HG02840 (cell line): Measurements from ENCODE around the gene IZUMO2.
"Not testable (repeated sequence)": the region's sequence is repeated elsewhere in the genome, so short reads cannot be mapped to it uniquely, and the experiment has no call there.

Experiments
- ATAC-seq: cut with Tn5 transposase; IDR thresholded peaks from one replicate; pipeline ENCODE4 v1.9.1; 2021; ENCODE audit warnings: mild to moderate bottlenecking, moderate library complexity, moderate number of reproducible peaks; ENCODE audit not compliant: unreplicated experiment, low FRiP score

IZUMO2 gene

DNA sequence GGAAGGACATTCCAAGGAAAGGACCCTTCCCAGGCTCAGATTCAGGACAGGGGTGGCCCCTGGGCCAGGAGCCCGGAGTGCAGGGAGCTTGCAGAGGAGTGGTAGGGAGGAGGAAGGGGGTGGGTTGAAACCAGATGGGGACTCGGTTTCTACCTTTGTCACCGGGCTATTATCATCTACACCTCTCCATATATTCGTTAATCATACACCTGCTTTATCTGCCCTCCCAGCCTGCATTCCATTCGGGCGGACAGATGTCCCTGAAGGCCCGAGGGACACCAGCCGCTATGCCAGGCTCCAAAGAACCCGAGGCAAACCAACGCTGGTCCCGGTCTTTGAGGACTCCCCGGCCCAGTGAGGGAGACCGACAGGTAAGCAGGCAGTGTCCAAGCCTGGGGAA lies 24.9 kb upstream of the IZUMO2 start:
- no peak for ATAC-seq

DNA sequence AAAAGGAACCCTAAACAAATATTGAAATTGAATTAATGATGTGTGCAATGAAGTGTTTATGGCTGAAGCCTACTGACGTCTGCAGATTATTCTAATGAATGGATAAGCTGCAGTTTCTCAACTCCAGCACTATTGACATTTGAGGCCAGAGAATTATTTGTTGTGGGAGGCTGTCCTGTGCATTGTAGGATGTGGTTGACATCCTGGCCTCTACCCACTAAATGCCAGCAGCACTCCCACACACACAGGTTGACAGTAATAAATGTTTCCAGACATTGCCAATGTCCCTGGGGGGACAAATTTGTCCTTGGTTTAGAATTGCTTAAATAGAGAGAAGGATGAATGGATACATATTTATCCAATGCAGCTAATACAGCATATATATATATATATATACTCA lies 21.1 kb upstream of the IZUMO2 start:
- ATAC-seq = no peak

GRCh38 chr19:50181121-50181520 lies 18.0 kb upstream of the IZUMO2 start:
- no peak for ATAC-seq

- no peak for ATAC-seq
Observed at GRCh38 chr19:50178859-50179537, 15.9 kb upstream of the IZUMO2 start.

GRCh38 chr19:50178320-50178719 lies 15.2 kb upstream of the IZUMO2 start:
- ATAC-seq = no peak

DNA sequence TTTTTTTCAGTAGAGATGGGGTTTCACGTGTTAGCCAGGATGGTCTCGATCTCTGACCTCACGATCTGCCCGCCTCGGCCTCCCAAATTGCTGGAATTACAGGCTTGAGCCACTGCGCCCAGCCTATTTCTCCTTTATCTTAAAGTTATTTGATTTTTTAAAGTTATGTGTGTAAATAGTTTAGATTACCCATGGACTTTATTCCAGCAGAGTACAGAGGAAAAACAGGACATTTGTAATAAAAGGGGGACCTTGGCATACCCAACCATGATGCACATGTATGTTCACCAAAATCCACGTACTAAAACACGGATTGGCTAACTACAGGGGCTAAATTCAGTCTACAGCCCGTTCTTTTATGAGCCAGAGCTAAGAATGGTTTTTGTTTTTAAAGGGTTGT lies 13.7 kb upstream of the IZUMO2 start:
- ATAC-seq = no peak

GRCh38 chr19:50175924-50176323 lies 12.8 kb upstream of the IZUMO2 start:
- ATAC-seq = no peak

DNA sequence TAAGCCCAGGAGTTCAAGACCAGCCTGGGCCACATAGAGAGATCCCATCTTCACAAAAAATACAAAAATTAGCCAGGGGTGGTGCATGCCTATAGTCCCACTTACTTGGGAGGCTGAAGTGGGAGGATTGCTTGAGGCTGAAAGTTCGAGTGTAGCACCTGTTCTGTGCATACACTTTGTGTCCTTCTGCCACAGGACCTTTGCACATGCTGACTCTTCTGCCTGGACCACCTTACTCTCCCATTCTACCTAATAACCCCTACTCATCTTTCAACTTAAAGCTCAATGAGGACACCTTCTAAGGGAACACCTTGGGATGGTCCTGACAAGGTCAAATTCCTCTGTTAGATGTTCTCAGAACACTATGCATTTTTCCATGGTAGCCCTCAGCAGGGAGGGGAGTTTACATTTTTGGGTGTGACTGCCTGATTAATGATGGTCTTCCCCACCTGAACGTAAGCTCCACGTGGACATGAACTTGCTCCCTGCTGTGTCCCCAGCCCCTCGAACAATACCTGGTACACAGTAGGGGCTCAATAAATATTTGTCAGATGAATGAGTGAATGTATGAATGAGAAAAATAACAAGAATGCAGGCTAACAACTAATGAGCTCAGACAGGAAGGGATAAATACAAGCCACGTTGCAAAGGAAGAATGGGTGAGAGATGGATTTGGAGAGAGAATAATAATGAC lies 11.2 kb upstream of the IZUMO2 start:
- ATAC-seq = no peak

- ATAC-seq = no peak
Observed at GRCh38 chr19:50173127-50173526, 10.0 kb upstream of the IZUMO2 start.

DNA sequence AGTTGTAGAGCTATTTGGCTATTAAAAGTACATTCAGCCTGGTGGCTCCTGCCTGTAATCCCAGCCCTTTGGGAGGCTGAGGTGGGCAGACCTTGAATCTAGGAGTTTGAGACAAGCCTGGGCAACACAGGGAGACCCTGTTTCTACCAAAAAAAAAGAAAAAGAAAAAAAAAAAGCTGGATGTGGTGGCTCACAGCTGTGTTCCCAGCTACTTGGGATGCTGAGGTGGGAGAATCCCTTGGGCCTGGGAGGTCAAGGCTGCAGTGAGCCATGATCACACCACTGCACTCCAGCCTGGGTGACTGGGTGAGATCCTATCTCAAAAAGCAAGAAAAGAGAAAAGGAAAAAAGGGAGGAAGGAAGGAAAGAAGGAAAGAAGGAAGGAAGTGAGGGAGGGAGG lies 9.6 kb upstream of the IZUMO2 start:
- ATAC-seq = no peak

GRCh38 chr19:50171752-50172151 lies 8.7 kb upstream of the IZUMO2 start:
- ATAC-seq = no peak

DNA sequence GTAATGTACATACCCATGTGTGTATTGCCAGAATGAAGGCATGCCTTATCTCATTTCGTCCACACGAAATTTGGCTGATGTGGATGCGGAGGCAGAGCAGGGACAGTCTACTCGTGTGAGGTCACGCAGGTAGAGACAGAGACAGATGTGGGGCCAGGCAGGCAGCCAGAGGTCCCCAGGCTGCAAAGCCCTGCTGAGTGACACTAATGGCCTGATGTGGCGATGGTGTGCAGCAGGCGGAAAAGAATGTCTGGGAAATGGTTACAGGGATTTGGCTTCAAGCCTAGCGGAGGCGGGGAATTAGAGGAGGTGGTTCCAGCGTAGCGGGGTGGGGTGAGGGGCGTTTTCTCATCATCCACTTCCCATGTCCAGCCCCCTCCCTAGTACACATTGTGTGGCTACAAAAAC lies 4.2 kb upstream of the IZUMO2 start:
- no peak for ATAC-seq

DNA sequence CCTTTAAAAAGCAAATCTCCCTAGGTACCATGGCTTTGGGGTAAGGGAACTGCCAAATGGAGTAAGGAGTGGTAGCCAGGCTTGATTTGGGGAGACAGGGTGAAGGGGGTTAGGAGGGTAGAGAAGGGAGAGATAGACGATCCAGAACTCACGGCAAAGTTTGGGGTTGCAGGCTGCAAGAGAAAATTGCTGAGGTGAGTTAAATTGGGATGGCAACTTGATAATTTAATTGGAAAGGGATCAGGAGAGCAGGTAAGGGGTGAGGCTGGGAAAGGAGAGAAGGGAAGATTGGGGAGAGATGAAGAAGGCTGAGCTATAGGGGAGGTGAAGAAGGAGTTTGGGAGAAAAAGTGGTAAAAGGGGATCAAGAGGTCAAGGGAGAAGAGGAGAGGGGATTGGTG lies 4.0 kb downstream of the IZUMO2 start:
- ATAC-seq = no peak

GRCh38 chr19:50158577-50158976 lies 4.5 kb downstream of the IZUMO2 start:
- ATAC-seq = no peak

GRCh38 chr19:50155520-50156109 lies 7.5 kb downstream of the IZUMO2 start:
- ATAC-seq = no peak

DNA sequence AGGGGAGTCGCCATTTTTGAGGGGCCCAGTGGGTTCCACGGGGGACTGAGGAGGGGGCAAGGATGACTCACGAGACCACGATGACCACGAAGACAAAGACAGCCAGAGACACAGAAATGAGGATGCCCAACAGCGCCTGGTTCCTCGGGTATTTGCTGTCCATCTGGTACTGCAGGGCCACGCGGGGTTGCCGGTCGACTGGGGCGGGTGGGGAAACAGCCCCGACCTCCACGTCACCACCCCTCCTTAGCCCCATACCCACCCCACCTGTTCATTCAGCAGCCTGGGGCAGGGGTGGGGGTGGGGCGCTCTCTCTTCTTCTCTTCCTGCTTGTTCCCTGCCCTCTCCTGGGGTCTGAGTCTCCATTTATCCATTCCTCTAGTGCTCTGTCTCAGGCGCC lies 8.6 kb downstream of the IZUMO2 start:
- ATAC-seq = no peak

GRCh38 chr19:50152578-50152977 lies 10.5 kb downstream of the IZUMO2 start:
- ATAC-seq = no peak

DNA sequence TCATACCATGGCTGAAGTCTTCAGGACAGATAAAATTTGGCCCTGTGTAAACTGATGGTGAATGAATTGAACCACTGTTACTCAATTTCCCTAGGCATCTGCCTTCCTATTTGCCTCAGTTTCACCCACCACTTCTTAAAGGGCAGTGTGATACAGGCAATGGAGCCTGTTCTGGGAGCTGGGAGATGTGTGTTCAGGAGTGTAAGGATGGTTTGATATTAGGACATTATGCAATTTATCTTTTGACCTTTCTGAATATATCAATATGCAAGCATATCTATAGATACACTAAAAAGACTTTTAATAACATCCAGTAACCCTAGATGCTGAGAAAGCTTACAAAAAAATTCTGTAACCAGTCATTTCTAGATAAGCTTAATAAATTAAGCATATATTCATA lies 14.6 kb downstream of the IZUMO2 start:
- ATAC-seq = no peak

DNA sequence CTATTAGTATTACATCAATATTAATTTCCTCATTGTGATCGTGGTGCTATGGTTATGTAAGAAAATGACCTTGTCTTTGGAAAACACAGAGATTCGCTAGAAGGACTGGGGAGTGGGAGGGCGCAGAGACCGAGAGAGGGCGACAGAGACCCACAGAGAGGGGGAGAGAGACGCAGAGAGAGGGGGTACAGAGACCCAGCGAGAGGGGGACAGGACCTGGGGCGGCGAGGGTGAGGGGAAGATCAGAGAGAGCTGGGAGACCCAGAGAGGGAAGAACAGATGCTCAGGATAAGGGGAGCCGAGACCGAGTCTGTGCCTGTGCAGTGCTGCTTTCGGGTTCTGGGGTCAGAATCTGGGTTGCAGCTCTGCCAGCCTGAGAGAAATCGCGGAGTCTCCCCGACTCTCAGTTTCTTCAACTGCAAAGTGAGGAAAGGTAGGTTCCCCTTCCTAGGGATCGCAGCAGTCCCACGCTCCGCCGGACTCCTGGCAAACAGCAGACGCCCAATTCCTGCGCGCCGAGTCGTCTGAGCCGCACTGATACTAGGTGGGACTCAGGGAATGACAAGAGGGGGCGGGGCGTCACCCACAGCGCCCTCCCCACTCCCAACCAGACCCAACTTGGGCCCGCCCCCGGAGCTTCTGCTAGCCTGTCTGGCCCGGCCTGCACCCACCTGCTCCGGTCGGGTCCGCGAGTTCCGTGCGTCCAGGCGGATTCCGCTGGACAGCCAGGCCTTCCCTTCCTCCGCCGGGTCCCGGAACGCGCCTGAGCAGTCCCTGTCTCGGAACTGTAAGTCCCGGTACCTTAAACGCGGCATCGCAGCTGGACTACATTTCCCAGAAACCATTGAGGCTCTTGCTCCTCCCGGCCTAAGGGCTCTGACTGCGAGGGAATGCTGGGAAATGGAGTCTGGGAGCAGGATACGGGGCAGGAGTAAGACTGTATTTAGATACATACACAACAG lies 15.3 kb downstream of the IZUMO2 start:
- peak; percentile 70 for ATAC-seq

GRCh38 chr19:50141921-50142320 lies 21.2 kb downstream of the IZUMO2 start:
- ATAC-seq = not testable (repeated sequence)
